ENCODE measurements around the gene TOR1AIP1.

Gene TOR1AIP1

DNA sequence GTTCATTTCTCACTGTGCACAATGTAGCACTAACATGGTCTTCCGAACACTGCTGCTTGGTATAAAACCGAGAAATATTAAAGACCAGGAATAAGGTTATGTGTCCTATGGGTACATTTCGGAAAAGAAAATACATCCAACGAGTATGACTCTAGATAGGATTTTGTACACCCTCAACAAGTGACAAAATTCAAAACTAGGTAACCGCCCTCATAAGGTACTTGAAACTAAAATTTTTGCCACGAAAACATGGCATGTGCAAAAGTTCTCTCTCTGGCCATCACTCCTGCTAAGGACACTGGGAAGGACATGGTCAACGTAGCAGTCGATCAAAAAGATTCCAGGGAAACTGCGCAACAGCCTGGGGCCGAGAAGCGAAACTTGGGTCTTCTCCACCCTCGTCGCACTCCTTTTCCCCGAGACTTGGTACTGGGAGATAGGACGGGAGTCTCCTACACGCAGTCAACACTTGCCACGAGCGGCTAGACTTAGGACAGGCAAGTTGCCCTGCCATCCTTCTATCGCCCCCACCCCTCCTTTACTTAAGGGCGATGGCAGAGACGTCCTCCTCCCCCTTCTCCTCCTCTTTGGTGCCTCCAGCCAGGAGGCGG is 338 bp upstream of the TOR1AIP1 start:
- TF ChIP-seq, protein P1, sequence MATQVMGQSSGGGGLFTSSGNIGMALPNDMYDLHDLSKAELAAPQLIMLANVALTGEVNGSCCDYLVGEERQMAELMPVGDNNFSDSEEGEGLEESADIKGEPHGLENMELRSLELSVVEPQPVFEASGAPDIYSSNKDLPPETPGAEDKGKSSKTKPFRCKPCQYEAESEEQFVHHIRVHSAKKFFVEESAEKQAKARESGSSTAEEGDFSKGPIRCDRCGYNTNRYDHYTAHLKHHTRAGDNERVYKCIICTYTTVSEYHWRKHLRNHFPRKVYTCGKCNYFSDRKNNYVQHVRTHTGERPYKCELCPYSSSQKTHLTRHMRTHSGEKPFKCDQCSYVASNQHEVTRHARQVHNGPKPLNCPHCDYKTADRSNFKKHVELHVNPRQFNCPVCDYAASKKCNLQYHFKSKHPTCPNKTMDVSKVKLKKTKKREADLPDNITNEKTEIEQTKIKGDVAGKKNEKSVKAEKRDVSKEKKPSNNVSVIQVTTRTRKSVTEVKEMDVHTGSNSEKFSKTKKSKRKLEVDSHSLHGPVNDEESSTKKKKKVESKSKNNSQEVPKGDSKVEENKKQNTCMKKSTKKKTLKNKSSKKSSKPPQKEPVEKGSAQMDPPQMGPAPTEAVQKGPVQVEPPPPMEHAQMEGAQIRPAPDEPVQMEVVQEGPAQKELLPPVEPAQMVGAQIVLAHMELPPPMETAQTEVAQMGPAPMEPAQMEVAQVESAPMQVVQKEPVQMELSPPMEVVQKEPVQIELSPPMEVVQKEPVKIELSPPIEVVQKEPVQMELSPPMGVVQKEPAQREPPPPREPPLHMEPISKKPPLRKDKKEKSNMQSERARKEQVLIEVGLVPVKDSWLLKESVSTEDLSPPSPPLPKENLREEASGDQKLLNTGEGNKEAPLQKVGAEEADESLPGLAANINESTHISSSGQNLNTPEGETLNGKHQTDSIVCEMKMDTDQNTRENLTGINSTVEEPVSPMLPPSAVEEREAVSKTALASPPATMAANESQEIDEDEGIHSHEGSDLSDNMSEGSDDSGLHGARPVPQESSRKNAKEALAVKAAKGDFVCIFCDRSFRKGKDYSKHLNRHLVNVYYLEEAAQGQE (IDR thresholded peaks at IDR 0.05; ENCODE audit: insufficient read depth in 1 of 2, low read depth in 2 of 2, low read length in 2 of 2) = no peak
- TF ChIP-seq SIN3A (IDR thresholded peaks at IDR 0.05; ENCODE audit: borderline replicate concordance, insufficient read depth, low read length) = no peak
- no peak for TF ChIP-seq POLR2AphosphoS5 (IDR thresholded peaks at IDR 0.05; ENCODE audit: low read depth, low read length)
- no peak for TF ChIP-seq TAF1 (IDR thresholded peaks at IDR 0.05; ENCODE audit: borderline replicate concordance, insufficient read depth, low read length)
- TF ChIP-seq FOXP2 (optimal IDR thresholded peaks at IDR 0.05; ENCODE audit: borderline replicate concordance, extremely low read depth, extremely low read length, insufficient read depth) = no peak

DNA sequence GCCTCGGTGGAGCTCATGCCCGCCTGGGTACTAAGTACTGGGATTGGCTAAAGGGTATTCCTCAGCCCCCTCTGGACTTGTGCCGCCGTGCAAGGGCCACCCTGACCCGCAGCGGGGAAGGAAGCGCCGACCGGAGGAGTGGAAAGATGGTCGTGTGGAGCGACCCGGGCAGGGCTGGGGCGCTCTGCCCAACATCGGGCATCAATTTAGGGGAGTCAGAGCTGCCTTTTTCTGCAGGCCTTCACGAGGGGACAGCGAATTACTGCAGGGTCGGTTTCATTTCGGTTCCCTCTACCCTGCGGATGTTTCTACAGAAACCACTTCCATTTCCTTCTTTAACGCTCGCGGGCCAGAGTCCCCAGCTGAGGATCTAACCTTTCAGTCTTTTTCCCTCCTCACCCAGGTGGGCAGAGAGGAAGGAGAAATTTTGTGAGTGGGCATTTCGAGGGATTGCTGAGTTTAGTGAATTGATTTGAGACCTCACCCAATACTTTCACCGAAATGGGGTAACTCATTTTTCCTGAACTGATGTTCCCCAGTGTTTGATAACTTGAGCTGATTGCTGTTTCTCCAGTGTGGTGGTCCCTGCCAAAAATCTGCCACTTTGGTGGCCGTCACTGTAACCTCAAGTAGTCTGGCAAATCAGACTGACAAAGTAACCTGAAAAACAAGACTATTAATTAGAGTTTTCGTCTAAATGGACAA is 1.1 kb downstream of the TOR1AIP1 start:
- TF ChIP-seq POLR2AphosphoS5 (IDR thresholded peaks at IDR 0.05; ENCODE audit: low read depth, low read length) (no peak), FOXP2 (optimal IDR thresholded peaks at IDR 0.05; ENCODE audit: borderline replicate concordance, extremely low read depth, extremely low read length, insufficient read depth) (no peak), SIN3A (IDR thresholded peaks at IDR 0.05; ENCODE audit: borderline replicate concordance, insufficient read depth, low read length) (no peak), TAF1 (IDR thresholded peaks at IDR 0.05; ENCODE audit: borderline replicate concordance, insufficient read depth, low read length) (no peak)
- TF ChIP-seq, protein P1 (IDR thresholded peaks at IDR 0.05; ENCODE audit: insufficient read depth in 1 of 2, low read depth in 2 of 2, low read length in 2 of 2) = no peak

DNA sequence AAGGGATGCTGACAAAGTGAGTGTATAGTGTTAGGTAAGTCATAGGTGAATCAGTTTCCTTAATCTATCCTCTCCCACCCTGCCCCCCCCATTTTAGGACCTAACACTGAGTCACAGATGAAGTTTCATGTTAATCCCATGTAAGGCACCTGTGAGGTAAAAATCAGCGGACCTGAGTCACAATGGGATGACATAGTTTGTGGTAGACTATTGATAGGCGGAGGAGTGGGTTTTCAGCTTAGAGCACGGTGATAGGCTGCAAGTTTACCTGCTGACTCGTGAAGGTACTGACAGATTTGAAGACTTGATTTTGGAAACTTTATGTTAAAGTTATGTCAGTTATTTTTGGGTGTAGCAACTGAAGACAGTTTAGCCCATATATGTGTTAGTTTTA is 1.7 kb downstream of the TOR1AIP1 start:
- TF ChIP-seq FOXP2 (optimal IDR thresholded peaks at IDR 0.05; ENCODE audit: borderline replicate concordance, extremely low read depth, extremely low read length, insufficient read depth) = no peak
- no peak for TF ChIP-seq SIN3A (IDR thresholded peaks at IDR 0.05; ENCODE audit: borderline replicate concordance, insufficient read depth, low read length)
- no peak for TF ChIP-seq POLR2AphosphoS5 (IDR thresholded peaks at IDR 0.05; ENCODE audit: low read depth, low read length)
- TF ChIP-seq TAF1 (IDR thresholded peaks at IDR 0.05; ENCODE audit: borderline replicate concordance, insufficient read depth, low read length) = no peak
- TF ChIP-seq, protein P1 (IDR thresholded peaks at IDR 0.05; ENCODE audit: insufficient read depth in 1 of 2, low read depth in 2 of 2, low read length in 2 of 2) = no peak

GRCh38 chr1:179888071-179888470 is 6.0 kb downstream of the TOR1AIP1 start:
- TF ChIP-seq SIN3A (IDR thresholded peaks at IDR 0.05; ENCODE audit: borderline replicate concordance, insufficient read depth, low read length) = no peak
- TF ChIP-seq FOXP2 (optimal IDR thresholded peaks at IDR 0.05; ENCODE audit: borderline replicate concordance, extremely low read depth, extremely low read length, insufficient read depth) = no peak

DNA sequence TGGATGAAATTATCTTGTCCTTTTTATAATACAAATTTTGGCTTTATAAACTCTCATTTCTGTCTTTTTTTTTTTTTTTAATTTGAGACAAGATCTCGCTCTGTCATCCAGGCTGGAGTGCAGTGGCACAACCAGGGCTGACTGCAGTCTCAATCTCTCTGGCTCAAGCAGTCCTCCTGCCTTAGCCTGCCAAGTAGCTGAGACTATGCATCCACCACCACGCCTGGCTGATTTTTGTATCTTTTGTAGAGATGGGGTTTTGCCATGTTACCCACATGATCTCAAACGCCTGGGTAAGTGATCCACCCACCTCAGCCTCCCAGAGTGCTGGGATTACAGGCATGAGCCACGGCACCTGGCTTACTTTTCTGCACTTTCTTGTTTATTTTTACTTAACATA is 7.5 kb downstream of the TOR1AIP1 start:
- no peak for TF ChIP-seq SIN3A (IDR thresholded peaks at IDR 0.05; ENCODE audit: borderline replicate concordance, insufficient read depth, low read length)

- TF ChIP-seq FOXP2 (optimal IDR thresholded peaks at IDR 0.05; ENCODE audit: borderline replicate concordance, extremely low read depth, extremely low read length, insufficient read depth) = no peak
- TF ChIP-seq SIN3A (IDR thresholded peaks at IDR 0.05; ENCODE audit: borderline replicate concordance, insufficient read depth, low read length) = no peak
- no peak for TF ChIP-seq POLR2AphosphoS5 (IDR thresholded peaks at IDR 0.05; ENCODE audit: low read depth, low read length)
- TF ChIP-seq, protein P1 (IDR thresholded peaks at IDR 0.05; ENCODE audit: insufficient read depth in 1 of 2, low read depth in 2 of 2, low read length in 2 of 2) = no peak
- no peak for TF ChIP-seq TAF1 (IDR thresholded peaks at IDR 0.05; ENCODE audit: borderline replicate concordance, insufficient read depth, low read length)
Observed at GRCh38 chr1:179910934-179911333, 28.8 kb downstream of the TOR1AIP1 start.

All from PFSK-1 (cell line).